ENCODE data around the gene TNRC18.

- no peak for TF ChIP-seq BACH2 (CRISPR knock-in tag; IDR thresholded peaks at IDR 0.05; ENCODE audit: borderline replicate concordance)
- TF ChIP-seq PATZ1 (CRISPR knock-in tag; IDR thresholded peaks at IDR 0.05; ENCODE audit: borderline replicate concordance): no peak
- no peak for TF ChIP-seq ZNF8 (CRISPR knock-in tag; IDR thresholded peaks at IDR 0.05)
- no peak for TF ChIP-seq RARB (CRISPR knock-in tag; IDR thresholded peaks at IDR 0.05)
- no peak for TF ChIP-seq ZFP3 (CRISPR knock-in tag; IDR thresholded peaks at IDR 0.05)
- no peak for TF ChIP-seq PPARA (CRISPR knock-in tag; IDR thresholded peaks at IDR 0.05; ENCODE audit: borderline replicate concordance)
Measured at GRCh38 chr7:5430612-5430947, 6.9 kb upstream of the TNRC18 start.
